MCF 10A (cell line): ENCODE measurements around the gene ITGA1. TPM values are rescaled to one million over a fixed set of nuclear protein-coding genes. Genes with fewer than 3 reads are reported as not detected.
A peak's percentile ranks its signal among the peaks of the same experiment; 100 is the strongest.

ENCODE experiments used
- BruUV-seq: library from RNA; stranded (reverse); fragments of 400-500 nt; replicated peaks from 2 replicates; lab custom pipeline; 2021; lab: Mats Ljungman, UMichigan
- CTCF ChIA-PET: fragments of 300-600 bp; sonication (Branson Sonifier 250); formaldehyde crosslinking; extraction: SDS; loops from one replicate; lab custom pipeline; 2021; ENCODE audit warnings: antibody characterized with exemption, inconsistent platforms; lab: Yijun Ruan, JAX
- POLR2A ChIA-PET: fragments of 300-600, 350-650 bp; sonication (Branson Sonifier 250); formaldehyde crosslinking; extraction: SDS; loops from one replicate; lab custom pipeline; 2020; ENCODE audit warnings: antibody characterized with exemption, inconsistent platforms; lab: Yijun Ruan, JAX
- DNase-seq: peaks from one replicate; pipeline ENCODE4 v3.0.0-alpha.2; 2018; ENCODE audit not compliant: unreplicated experiment
- H3K27ac Mint-ChIP-seq: one replicate; pipeline ENCODE4 v1.8.0; 2022; ENCODE audit warnings: mild to moderate bottlenecking, low read depth, mixed read lengths; ENCODE audit not compliant: unreplicated experiment
- H3K27me3 Mint-ChIP-seq: one replicate; pipeline ENCODE4 v1.8.0; 2022; ENCODE audit warnings: mixed read lengths; ENCODE audit not compliant: insufficient read depth, unreplicated experiment
- H3K36me3 Mint-ChIP-seq: one replicate; pipeline ENCODE4 v1.8.0; 2022; ENCODE audit warnings: mild to moderate bottlenecking, moderate library complexity, mixed read lengths; ENCODE audit not compliant: insufficient read depth, unreplicated experiment
- H3K4me1 Mint-ChIP-seq: one replicate; pipeline ENCODE4 v1.8.0; 2022; ENCODE audit warnings: mixed read lengths; ENCODE audit not compliant: insufficient read depth, unreplicated experiment
- H3K4me3 Mint-ChIP-seq: one replicate; pipeline ENCODE4 v1.8.0; 2022; ENCODE audit warnings: mild to moderate bottlenecking, moderate library complexity, mixed read lengths; ENCODE audit not compliant: unreplicated experiment
- H3K9me3 Mint-ChIP-seq: one replicate; pipeline ENCODE4 v1.8.0; 2022; ENCODE audit warnings: mixed read lengths; ENCODE audit not compliant: unreplicated experiment
- intact Hi-C: fragments of 100-400 bp; cut with micrococcal nuclease; formaldehyde crosslinking; loops from 2 replicates; pipeline ENCODE4 v1.14.1; 2022
- total RNA-seq: library from RNA; stranded (reverse); gene quantifications from 2 replicates; pipeline ENCODE4 v1.2.3, GENCODE V29; 2022
- TF ChIP-seq, protein P1 (sequence below): fragments of 200-600 bp; IDR thresholded peaks from one replicate; pipeline ENCODE4 v1.8.0; 2022; ENCODE audit warnings: antibody characterized with exemption, mild to moderate bottlenecking; ENCODE audit not compliant: unreplicated experiment

ITGA1 gene
- total RNA-seq, 1 experiment from 2014 or later: 7.7 TPM

DNA sequence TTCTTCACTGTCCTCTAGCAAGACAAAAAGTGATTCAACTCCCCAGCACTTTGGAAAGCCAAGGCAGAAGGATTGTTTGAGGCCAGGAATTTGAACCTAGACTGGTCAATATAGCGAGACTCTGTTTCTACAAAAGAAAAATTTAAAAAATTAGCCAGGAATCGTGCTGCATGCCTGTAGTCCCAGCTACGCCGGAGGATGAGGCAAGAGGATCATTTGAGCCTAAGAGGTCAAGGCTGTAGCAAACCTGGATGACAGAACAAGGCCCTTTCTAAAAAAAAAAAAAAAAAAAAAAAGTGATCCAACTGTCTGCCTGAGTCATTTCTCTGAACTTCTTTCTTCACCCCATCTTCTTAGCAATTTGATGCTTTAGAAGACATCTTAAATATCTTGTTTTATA, 213.8 kb downstream of the ITGA1 start:
- Mint-ChIP-seq H3K9me3 (no peaks in the 10 kb centered on the region), H3K36me3 (peaks cover 6% of the 10 kb centered on the region), H3K27ac (no peak overlapping the region), H3K4me3 (no peak overlapping the region), H3K27me3 (no peaks in the 10 kb centered on the region), H3K4me1 (peaks cover 5% of the 10 kb centered on the region)
- intact Hi-C loops: no loop called here
- DNase-seq: no peak
- TF ChIP-seq, protein P1, sequence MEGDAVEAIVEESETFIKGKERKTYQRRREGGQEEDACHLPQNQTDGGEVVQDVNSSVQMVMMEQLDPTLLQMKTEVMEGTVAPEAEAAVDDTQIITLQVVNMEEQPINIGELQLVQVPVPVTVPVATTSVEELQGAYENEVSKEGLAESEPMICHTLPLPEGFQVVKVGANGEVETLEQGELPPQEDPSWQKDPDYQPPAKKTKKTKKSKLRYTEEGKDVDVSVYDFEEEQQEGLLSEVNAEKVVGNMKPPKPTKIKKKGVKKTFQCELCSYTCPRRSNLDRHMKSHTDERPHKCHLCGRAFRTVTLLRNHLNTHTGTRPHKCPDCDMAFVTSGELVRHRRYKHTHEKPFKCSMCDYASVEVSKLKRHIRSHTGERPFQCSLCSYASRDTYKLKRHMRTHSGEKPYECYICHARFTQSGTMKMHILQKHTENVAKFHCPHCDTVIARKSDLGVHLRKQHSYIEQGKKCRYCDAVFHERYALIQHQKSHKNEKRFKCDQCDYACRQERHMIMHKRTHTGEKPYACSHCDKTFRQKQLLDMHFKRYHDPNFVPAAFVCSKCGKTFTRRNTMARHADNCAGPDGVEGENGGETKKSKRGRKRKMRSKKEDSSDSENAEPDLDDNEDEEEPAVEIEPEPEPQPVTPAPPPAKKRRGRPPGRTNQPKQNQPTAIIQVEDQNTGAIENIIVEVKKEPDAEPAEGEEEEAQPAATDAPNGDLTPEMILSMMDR: no peak
- ChIA-PET CTCF (no interaction called here), POLR2A (no interaction called here)
- no TSS peak for BruUV-seq

DNA sequence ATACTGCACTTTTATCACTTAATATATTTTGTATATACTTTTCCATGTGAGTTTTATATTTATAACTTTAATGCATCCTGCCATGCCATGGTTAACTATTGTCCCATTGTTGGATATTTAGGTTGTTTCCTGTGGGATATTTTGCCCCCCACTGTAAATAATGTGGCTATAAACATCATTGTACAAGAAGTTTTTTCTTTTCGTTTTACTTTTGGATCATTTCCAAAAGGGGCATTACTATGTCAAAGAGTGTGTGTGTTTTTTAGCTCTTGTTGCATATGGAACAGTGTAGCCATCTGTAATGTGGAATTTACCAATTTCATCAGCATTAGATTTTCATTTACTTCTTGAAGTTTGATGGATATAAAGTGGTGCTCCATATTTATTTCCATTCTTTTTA, 214.8 kb downstream of the ITGA1 start:
- BruUV-seq: no TSS peak
- POLR2A ChIA-PET: interaction anchor here (0.9 to 1.6 kb wide), 2 partner anchors 12 to 107 kb away, joined by 3 to 4 read pairs; partner anchors contain the start of gene MOCS2
- peaks cover 6% of the 10 kb centered on the region for H3K36me3 Mint-ChIP-seq

DNA sequence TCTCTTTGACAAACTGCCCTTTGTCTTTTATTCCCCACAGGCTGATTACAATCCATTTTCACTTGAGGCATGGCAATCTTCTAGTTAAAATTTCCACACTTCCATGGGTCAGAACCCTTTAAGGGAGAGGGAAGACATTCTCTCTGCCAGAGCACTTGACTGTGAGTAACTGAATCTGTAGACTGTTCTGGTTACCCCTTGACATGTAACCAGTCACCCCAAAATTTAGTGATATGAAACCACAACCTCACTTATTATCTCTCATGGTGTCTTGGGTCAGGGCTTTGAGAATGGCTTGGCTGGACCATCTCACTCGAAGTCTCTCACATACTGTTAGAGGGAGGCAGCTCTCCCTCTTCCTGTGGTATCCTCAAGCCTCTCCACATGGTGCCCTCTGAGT, 215.4 kb downstream of the ITGA1 start:
- ChIA-PET POLR2A (interaction anchor here (0.9 to 1.6 kb wide), 2 partner anchors 13 to 106 kb away, joined by 3 to 4 read pairs; partner anchors contain the start of gene MOCS2), CTCF (interaction anchor here (0.6 kb wide), 1 partner anchor 14 kb away, joined by 4 read pairs; the partner anchor contains the start of gene ITGA2)
- TF ChIP-seq, protein P1: no peak
- H3K36me3 Mint-ChIP-seq: peaks cover 6% of the 10 kb centered on the region
- no peak overlapping the region for H3K27ac Mint-ChIP-seq
- no peak overlapping the region for H3K4me3 Mint-ChIP-seq
- intact Hi-C loops: no loop called here
- no peaks in the 10 kb centered on the region for H3K27me3 Mint-ChIP-seq
- BruUV-seq: no TSS peak
- DNase-seq: no peak
- peaks cover 13% of the 10 kb centered on the region for H3K4me1 Mint-ChIP-seq
- H3K9me3 Mint-ChIP-seq: no peaks in the 10 kb centered on the region

More for the DNA sequence above, 214.8 kb downstream of the ITGA1 start:
- Mint-ChIP-seq H3K27me3 (no peaks in the 10 kb centered on the region), H3K4me1 (peaks cover 11% of the 10 kb centered on the region), H3K9me3 (no peaks in the 10 kb centered on the region), H3K4me3 (no peak overlapping the region), H3K27ac (no peak overlapping the region)
- CTCF ChIA-PET: no interaction called here
- intact Hi-C loops: no loop called here
- DNase-seq: no peak
- TF ChIP-seq, protein P1: no peak

DNA sequence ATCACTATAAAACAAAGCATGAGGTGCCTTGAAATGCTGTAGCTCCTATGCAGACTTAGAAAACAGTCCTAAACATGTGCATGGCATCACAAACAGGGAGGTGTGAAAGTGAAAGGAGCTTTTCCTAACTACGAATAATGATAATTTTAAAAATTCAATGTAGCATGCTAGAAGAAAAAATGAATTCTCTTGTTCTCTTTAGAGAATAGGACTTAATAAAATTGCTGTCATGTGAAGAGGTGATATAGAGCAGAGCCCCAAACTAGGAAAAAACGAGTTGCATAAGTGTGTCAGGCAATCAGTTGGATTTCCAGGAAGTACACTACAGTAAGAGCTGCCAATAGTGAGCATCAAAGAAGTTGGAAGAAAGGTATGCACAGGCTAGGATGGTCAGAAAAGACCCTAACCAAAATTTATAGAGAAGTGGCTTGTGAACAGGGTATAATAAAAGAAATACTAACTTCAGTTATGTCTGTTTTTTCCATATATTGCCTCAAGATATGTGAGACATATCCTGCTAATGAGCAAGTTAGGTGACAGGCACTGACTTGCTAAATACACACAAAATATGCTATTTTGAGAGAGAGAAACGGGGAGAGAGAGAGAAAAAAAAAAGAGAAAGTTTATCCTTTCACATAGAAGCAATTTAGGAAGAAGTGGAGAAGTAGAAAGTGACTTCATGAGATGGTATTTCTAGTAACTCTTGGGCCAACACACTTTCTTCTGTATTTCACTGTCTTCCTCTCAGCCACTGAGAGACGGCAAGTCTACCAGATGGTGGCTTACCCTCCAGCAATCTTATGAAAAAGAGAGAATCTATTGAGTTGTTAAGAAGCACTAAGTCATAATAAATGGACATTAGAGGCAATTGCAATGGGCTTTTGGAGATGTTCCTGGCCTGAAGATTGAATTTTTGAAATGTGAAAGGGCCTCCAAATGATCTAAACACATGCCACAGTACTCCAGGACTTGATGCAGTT, 219.5 kb downstream of the ITGA1 start:
- no peaks in the 10 kb centered on the region for H3K27me3 Mint-ChIP-seq
- ChIA-PET POLR2A (interaction anchor here (0.6 to 3.4 kb wide), 11 partner anchors 10 to 1302 kb away, joined by 3 to 40 read pairs (median 8); partner anchors contain the start of gene ITGA2), CTCF (interaction anchor here (2.2 kb wide), 1 partner anchor 17 kb away, joined by 13 read pairs; no protein-coding TSS in a partner anchor)
- DNase-seq: peak; percentile 54
- peak overlapping the region; percentile 44 for H3K4me3 Mint-ChIP-seq
- peaks cover 22% of the 10 kb centered on the region for H3K4me1 Mint-ChIP-seq
- TF ChIP-seq, protein P1: no peak
- BruUV-seq: no TSS peak
- H3K9me3 Mint-ChIP-seq: no peaks in the 10 kb centered on the region
- H3K27ac Mint-ChIP-seq: peak overlapping the region; percentile 63
- peaks cover 6% of the 10 kb centered on the region for H3K36me3 Mint-ChIP-seq
- intact Hi-C loops: no loop called here
